Measurements from ENCODE around the gene MYO5C.

MYO5C gene

GRCh38 chr15:52326756-52327155 lies 31.2 kb upstream of the MYO5C start:
- no peak for DNase-seq
- no peak for ATAC-seq (replicated peaks)
- no peak overlapping the region for H3K27ac Mint-ChIP-seq
- no peaks in the 10 kb centered on the region for H3K27me3 Mint-ChIP-seq
- H3K9me3 Mint-ChIP-seq = no peaks in the 10 kb centered on the region
- peaks cover 65% of the 10 kb centered on the region for H3K36me3 Mint-ChIP-seq (ENCODE audit: insufficient read depth)
- peaks cover 7% of the 10 kb centered on the region in 2 donors for H3K4me1 Mint-ChIP-seq (ENCODE audit: low read depth in 2 of 2)
- H3K4me3 Mint-ChIP-seq = no peak overlapping the region

GRCh38 chr15:52324109-52324508 lies 28.5 kb upstream of the MYO5C start:
- no peak overlapping the region for H3K4me3 Mint-ChIP-seq
- no peaks in the 10 kb centered on the region for H3K9me3 Mint-ChIP-seq
- H3K27me3 Mint-ChIP-seq = no peaks in the 10 kb centered on the region
- no peaks in the 10 kb centered on the region for H3K4me1 Mint-ChIP-seq (ENCODE audit: low read depth in 2 of 2)
- ATAC-seq (replicated peaks) (no peak), DNase-seq (no peak)
- H3K27ac Mint-ChIP-seq = no peak overlapping the region
- peaks cover 75% of the 10 kb centered on the region for H3K36me3 Mint-ChIP-seq (ENCODE audit: insufficient read depth)

GRCh38 chr15:52318729-52319500 lies 23.3 kb upstream of the MYO5C start:
- no peak for DNase-seq
- peaks cover 83% of the 10 kb centered on the region for H3K36me3 Mint-ChIP-seq (ENCODE audit: insufficient read depth)
- no peaks in the 10 kb centered on the region for H3K27me3 Mint-ChIP-seq
- no peaks in the 10 kb centered on the region for H3K9me3 Mint-ChIP-seq
- H3K4me3 Mint-ChIP-seq = no peak overlapping the region
- no peak for ATAC-seq (replicated peaks)
- H3K27ac Mint-ChIP-seq = no peak overlapping the region
- no peaks in the 10 kb centered on the region for H3K4me1 Mint-ChIP-seq (ENCODE audit: low read depth in 2 of 2)

GRCh38 chr15:52317688-52318087 lies 22.1 kb upstream of the MYO5C start:
- Mint-ChIP-seq H3K27me3 (no peaks in the 10 kb centered on the region), H3K4me1 (ENCODE audit: low read depth in 2 of 2) (no peaks in the 10 kb centered on the region), H3K4me3 (no peak overlapping the region), H3K27ac (no peak overlapping the region), H3K36me3 (ENCODE audit: insufficient read depth) (peaks cover 84% of the 10 kb centered on the region), H3K9me3 (no peaks in the 10 kb centered on the region)
- DNase-seq (no peak), ATAC-seq (replicated peaks) (no peak)

- DNase-seq (no peak), ATAC-seq (replicated peaks) (no peak)
- no peak overlapping the region for H3K27ac Mint-ChIP-seq
- no peak overlapping the region for H3K4me3 Mint-ChIP-seq
- H3K4me1 Mint-ChIP-seq (ENCODE audit: low read depth in 2 of 2) = no peaks in the 10 kb centered on the region
- H3K36me3 Mint-ChIP-seq (ENCODE audit: insufficient read depth) = peaks cover 85% of the 10 kb centered on the region
- H3K27me3 Mint-ChIP-seq = no peaks in the 10 kb centered on the region
- no peaks in the 10 kb centered on the region for H3K9me3 Mint-ChIP-seq
Observed at GRCh38 chr15:52317022-52317421, 21.4 kb upstream of the MYO5C start.

- DNase-seq = no peak
- H3K9me3 Mint-ChIP-seq = no peaks in the 10 kb centered on the region
- H3K4me3 Mint-ChIP-seq = no peak overlapping the region
- no peak overlapping the region for H3K27ac Mint-ChIP-seq
- H3K4me1 Mint-ChIP-seq (ENCODE audit: low read depth in 2 of 2) = peaks cover 0 to 2% of the 10 kb centered on the region in 2 donors
- ATAC-seq (replicated peaks) = no peak
- H3K36me3 Mint-ChIP-seq (ENCODE audit: insufficient read depth) = peaks cover 40% of the 10 kb centered on the region
- H3K27me3 Mint-ChIP-seq = no peaks in the 10 kb centered on the region
Observed at GRCh38 chr15:52309154-52309548, 13.5 kb upstream of the MYO5C start.

GRCh38 chr15:52308446-52309153 lies 13.0 kb upstream of the MYO5C start:
- no peak for DNase-seq
- Mint-ChIP-seq H3K4me3 (no peak overlapping the region), H3K27me3 (no peaks in the 10 kb centered on the region), H3K36me3 (ENCODE audit: insufficient read depth) (peaks cover 35% of the 10 kb centered on the region), H3K9me3 (no peaks in the 10 kb centered on the region), H3K4me1 (ENCODE audit: low read depth in 2 of 2) (peaks cover 2 to 7% of the 10 kb centered on the region in 2 donors), H3K27ac (no peak overlapping the region)
- no peak for ATAC-seq (replicated peaks)

GRCh38 chr15:52307847-52308246 lies 12.2 kb upstream of the MYO5C start:
- Mint-ChIP-seq H3K27ac (no peak overlapping the region), H3K27me3 (no peaks in the 10 kb centered on the region), H3K4me1 (ENCODE audit: low read depth in 2 of 2) (peaks cover 4 to 7% of the 10 kb centered on the region in 2 donors), H3K4me3 (no peak overlapping the region), H3K36me3 (ENCODE audit: insufficient read depth) (peaks cover 27% of the 10 kb centered on the region), H3K9me3 (no peaks in the 10 kb centered on the region)
- ATAC-seq (replicated peaks) (no peak), DNase-seq (no peak)

GRCh38 chr15:52306270-52306669 lies 10.7 kb upstream of the MYO5C start:
- Mint-ChIP-seq H3K27ac (no peak overlapping the region), H3K9me3 (no peaks in the 10 kb centered on the region), H3K36me3 (ENCODE audit: insufficient read depth) (peaks cover 16% of the 10 kb centered on the region), H3K4me1 (ENCODE audit: low read depth in 2 of 2) (peaks cover 4 to 7% of the 10 kb centered on the region in 2 donors), H3K27me3 (no peaks in the 10 kb centered on the region), H3K4me3 (no peak overlapping the region)
- ATAC-seq (replicated peaks) (no peak), DNase-seq (no peak)

GRCh38 chr15:52303093-52303772 lies 7.6 kb upstream of the MYO5C start:
- Mint-ChIP-seq H3K9me3 (no peaks in the 10 kb centered on the region), H3K36me3 (ENCODE audit: insufficient read depth) (peaks cover 5% of the 10 kb centered on the region), H3K27me3 (no peaks in the 10 kb centered on the region), H3K4me3 (no peak overlapping the region), H3K4me1 (ENCODE audit: low read depth in 2 of 2) (peaks cover 4 to 7% of the 10 kb centered on the region in 2 donors), H3K27ac (peak overlapping the region in 1 of 2 donors; percentile 79)
- ATAC-seq (replicated peaks) = no peak
- no peak for DNase-seq

GRCh38 chr15:52301265-52301847 lies 5.8 kb upstream of the MYO5C start:
- ATAC-seq (replicated peaks) = no peak
- peaks cover 8% of the 10 kb centered on the region for H3K36me3 Mint-ChIP-seq (ENCODE audit: insufficient read depth)
- no peaks in the 10 kb centered on the region for H3K9me3 Mint-ChIP-seq
- H3K4me3 Mint-ChIP-seq = no peak overlapping the region
- peaks cover 4 to 7% of the 10 kb centered on the region in 2 donors for H3K4me1 Mint-ChIP-seq (ENCODE audit: low read depth in 2 of 2)
- no peak for DNase-seq
- H3K27me3 Mint-ChIP-seq = peaks cover 3 to 4% of the 10 kb centered on the region in 2 donors
- no peak overlapping the region for H3K27ac Mint-ChIP-seq

- Mint-ChIP-seq H3K27ac (no peak overlapping the region), H3K4me1 (ENCODE audit: low read depth in 2 of 2) (peaks cover 0 to 3% of the 10 kb centered on the region in 2 donors), H3K4me3 (peak overlapping the region; percentile 40 to 53), H3K9me3 (no peaks in the 10 kb centered on the region), H3K27me3 (peaks cover 31 to 36% of the 10 kb centered on the region in 2 donors), H3K36me3 (ENCODE audit: insufficient read depth) (peaks cover 6% of the 10 kb centered on the region)
- DNase-seq = no peak
- no peak for ATAC-seq (replicated peaks)
Observed at GRCh38 chr15:52294881-52295420, 653 bp downstream of the MYO5C start.

GRCh38 chr15:52292780-52293392 lies 2.7 kb downstream of the MYO5C start:
- Mint-ChIP-seq H3K27ac (no peak overlapping the region), H3K36me3 (ENCODE audit: insufficient read depth) (peaks cover 10% of the 10 kb centered on the region), H3K9me3 (no peaks in the 10 kb centered on the region), H3K4me1 (ENCODE audit: low read depth in 2 of 2) (peaks cover 0 to 3% of the 10 kb centered on the region in 2 donors), H3K4me3 (no peak overlapping the region), H3K27me3 (peaks cover 31 to 45% of the 10 kb centered on the region in 2 donors)
- DNase-seq = no peak
- no peak for ATAC-seq (replicated peaks)

Data from effector memory CD8-positive, alpha-beta T cell (primary cell).